Activated CD4-positive, alpha-beta T cell treated with anti-CD3 and anti-CD28 coated beads, Interleukin-2, amount 50 U/mL, for 16 hours (primary cell): ENCODE data around the gene TPCN1.
A peak's percentile ranks its signal among the peaks of the same experiment; 100 is the strongest.

Source experiments
- DNase-seq: peaks from one replicate; pipeline ENCODE4 v3.0.0-alpha.2; 2020

The TPCN1 gene

DNA sequence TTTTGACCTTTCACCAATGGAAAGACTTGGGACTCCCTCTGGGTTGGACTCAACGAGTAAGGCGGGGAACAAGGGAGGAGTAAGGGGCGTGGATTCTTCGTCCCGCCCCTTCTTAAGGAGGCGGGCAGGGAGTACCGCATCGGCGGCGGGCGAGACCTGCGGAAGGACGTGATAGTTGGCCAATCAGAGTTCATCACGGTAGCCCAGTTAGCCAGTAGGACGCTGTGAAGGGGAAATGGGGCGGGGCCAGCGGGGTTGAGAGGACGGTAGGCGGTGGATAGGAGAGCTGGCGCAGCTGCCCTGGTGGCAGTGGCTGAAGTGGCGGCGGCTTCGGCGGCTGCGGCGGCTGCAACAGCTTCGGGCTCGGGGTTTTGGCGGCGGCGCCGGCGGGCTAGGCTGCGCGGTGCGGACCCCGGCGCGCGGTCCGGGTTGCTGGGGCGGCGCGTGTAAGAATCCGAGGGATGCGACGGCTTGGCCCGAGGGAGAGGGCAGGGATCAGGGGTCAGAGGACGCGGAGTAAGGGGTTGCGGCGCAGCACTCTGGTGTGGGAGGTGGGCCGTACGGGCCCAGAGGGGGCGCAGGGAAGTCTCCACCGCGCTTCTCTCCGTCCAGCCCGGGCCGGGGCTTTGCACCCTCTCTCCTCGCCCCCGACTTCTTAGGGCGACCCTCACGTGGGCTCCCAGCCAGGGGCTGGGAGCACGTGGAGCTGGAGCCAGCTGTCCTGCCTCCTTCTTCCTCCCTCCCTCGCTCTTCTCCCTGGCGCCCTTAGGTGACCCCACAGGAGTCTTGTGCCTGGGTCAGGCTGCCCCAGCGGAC, at the start of gene TPCN1:
Gene TPCN1, plus strand, starts transcription at position 284 of the 816 bp plus-strand sequence. CDS start 5,389 bp downstream, outside the sequence.
- DNase-seq: peak; percentile 100

- no peak for DNase-seq
Measured at GRCh38 chr12:113171543-113171942, 49.7 kb upstream of the TPCN1 start.

DNA sequence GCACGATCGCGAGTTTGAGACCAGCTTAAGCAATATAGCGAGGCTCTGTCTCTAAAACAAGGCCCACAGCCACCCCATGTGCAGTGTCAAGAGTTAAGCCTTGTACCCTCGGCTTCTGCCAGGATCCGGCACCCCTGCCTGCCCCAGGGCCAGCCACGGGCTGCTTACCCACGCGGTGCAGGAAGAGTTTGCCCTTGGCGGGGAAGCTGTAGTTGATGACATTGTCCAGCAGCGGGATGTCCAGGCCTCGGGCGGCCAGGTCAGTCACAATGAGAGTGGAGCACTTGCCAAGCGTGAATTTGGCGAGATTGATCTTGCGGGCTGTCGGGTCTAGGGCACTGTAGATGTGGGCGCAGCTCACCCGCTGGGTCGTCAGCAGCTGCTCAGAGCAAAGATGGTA, 49.1 kb upstream of the TPCN1 start:
- DNase-seq: no peak

GRCh38 chr12:113173081-113173698, 48.1 kb upstream of the TPCN1 start:
- no peak for DNase-seq

DNA sequence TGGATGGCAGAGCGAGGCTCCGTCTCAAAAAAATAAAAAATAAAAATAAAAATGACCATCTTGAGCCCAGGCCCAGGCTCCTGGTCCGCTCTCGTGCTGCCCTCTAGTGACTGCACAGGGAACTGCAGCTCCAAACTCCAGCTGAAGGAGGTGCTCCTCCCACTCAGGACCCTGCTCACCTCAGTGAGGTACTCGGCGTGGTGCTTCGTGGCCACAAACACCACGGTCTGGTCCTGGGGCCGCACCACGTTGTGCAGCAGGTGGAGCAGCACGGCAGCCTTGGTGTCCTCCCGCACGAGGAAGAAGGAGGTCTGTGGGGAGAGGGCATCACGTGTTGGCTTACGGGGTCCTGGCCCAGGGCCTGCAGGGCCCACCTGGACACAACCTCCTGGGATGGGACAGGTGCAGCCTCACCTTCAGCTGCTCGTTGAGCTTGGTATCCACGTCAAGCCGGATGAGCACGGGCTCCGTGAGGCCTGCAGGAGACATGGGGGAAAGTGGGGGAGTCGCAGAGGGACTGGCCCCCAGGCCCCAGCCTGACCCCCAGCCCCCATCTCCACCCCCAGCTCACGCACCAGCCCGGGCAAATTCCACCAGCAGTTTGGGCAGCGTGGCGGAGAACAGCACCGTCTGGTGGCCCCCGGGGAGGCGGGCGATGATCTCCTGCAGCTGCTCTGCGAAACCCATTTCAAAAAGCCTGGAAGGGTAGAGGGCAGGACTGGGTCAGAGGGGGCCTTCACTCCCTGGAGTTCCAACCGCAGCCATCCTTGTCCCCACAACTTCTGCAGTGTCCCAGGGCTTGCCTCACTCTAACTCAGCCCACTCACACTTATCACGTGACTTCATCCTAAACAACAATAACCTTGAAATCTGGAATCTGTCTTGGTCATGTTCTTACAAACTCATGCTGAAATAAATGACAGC, 46.5 kb upstream of the TPCN1 start:
- peak; percentile 80 for DNase-seq

GRCh38 chr12:113179023-113179422, 42.2 kb upstream of the TPCN1 start:
- DNase-seq: no peak

DNA sequence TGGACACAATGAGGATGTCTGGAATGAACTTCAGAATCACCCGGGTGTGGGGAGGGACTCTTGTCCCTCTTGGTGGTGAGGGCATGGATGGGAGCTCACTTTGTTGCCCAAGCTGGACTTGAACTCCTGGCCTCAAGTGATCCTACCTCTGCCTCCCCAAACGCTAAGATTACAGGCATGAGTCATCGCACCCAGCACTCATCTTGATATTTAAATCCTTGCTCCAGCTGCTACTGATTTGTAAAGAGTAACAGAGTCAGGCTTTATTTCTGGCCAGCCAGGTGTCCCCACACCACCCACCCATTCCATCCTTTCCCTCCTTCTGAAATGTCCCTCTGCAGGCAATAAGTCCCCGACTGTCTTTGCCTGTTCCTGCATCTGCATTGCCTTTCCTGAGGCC, 40.9 kb upstream of the TPCN1 start:
- DNase-seq: no peak

DNA sequence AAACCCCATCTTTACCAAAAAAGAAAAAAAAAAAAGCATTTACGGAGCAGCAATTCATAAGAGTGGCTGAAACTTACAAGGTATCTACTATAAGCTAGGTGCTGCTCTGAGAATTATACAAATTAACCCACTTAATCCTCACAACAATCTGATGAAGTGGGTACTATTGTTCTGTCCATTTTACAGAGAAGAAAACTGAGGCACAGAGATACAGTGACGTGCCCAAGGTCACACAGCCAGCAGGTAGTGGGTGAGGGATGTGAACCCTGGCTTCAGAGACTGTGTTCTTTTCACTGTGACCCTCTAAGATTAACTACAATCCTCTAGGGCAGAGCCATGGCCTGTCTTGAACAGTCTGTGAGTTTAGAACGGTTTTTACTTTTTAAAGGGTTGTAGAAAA, 39.3 kb upstream of the TPCN1 start:
- DNase-seq: no peak

GRCh38 chr12:113183030-113183589, 38.2 kb upstream of the TPCN1 start:
- no peak for DNase-seq

DNA sequence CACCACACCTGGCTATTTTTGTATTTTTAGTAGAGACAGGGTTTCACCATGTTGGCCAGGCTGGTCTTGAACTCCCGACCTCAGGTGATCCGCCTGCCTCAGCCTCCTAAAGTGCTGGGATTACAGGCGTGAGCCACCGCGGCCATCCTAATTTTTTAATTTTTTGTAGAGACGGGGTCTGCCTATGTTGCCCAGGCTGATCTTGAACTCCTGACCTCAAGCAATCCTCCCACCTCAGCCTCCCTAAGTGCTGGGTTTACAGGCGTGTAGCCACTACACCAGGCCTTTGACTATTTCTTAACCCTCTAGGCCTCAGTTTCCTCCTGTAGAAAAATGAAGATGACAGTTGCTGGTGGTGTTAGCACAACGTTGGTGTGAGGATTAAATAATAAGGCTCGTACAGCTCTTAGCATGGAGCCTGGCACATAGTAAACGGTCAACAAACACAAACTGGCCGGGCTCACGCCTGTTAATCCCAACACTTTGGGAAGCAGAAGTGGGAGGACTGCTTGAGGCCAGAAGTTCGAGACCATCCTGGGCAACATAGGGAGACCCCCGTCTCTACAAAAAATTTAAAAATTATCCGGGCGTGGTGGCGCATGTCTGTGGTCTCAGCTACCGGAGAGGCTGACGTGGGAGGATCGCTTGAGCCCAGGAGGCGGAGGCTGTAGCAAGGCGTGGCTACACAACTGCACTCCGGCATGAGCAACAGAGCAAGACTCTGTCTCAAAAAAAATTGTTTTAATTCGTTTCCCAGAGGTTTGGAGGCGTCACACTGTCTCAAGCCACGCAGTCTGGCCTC, 37.0 kb upstream of the TPCN1 start:
- no peak for DNase-seq

DNA sequence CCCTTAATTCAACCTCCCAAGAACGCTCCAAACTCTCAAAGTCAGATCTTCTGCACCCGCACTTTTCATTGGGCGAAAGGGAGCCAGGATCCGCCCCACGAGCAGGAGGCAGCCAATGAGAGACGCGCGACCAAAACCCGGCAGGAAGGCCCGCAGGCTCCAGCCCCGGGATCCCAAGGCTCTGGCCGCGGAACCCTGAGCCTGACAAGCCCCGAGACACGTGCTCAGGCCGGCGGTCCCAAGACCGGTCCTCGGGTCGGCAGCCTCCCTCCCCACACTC, 36.4 kb upstream of the TPCN1 start:
- DNase-seq: peak; percentile 94

DNA sequence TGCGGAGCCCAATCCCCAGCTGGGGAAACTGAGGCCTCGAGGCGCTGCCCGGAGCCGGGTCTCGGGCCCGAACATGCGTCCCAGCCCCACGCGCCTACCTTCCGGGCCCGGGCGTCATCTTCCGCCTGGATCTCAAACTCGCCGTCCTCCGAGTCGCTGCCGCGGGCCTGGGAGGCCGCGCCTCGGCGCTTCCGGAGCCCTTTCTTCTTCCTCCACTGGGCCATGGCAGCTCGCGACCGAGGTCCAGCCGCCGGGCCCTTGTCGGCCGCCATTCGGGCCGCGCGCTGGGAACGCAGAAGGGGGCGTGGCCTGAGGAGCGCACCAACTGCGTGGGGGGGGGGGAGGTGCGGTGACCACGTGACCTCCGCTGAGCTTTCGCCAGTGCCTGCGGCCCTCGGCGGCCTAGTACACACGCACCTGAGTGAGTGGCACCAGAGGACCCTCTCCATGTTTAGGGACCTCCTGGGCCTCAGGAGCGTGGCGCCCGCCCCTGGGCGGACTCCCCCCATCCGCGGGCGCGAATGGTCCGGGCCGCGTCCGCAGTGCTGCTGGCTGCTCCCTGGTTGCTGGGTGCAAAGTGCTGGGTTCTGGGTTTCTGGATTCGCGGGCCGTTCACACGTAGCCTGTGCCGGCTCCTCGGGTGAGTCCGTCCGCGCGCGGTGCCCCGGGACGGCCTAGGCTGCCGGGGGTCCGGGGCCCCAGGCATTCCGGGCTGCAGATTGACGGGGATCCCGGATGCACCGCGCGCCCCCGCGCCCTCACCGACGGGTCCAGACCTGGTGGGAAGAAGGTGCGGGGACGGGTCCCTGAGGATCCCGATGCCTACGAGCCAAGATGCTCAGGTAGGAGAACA, 35.9 kb upstream of the TPCN1 start, which contains the start of the genes DDX54 and RITA1:
Gene DDX54, minus strand, starts transcription at position 299 of the 853 bp plus-strand sequence. Its CDS starts 27 bp downstream, at position 272.
Gene RITA1, plus strand, starts transcription at position 542 of the 853 bp plus-strand sequence. CDS start 1,026 bp downstream, outside the sequence.
- peak; percentile 85 for DNase-seq

- DNase-seq: no peak
Measured at GRCh38 chr12:113186033-113186365, 35.3 kb upstream of the TPCN1 start.

GRCh38 chr12:113186666-113187325, 34.5 kb upstream of the TPCN1 start:
- DNase-seq: no peak

- no peak for DNase-seq
Measured at GRCh38 chr12:113189361-113189760, 31.9 kb upstream of the TPCN1 start.

GRCh38 chr12:113190761-113191160, 30.5 kb upstream of the TPCN1 start:
- DNase-seq: no peak

GRCh38 chr12:113191227-113191626, 30.0 kb upstream of the TPCN1 start:
- no peak for DNase-seq

DNA sequence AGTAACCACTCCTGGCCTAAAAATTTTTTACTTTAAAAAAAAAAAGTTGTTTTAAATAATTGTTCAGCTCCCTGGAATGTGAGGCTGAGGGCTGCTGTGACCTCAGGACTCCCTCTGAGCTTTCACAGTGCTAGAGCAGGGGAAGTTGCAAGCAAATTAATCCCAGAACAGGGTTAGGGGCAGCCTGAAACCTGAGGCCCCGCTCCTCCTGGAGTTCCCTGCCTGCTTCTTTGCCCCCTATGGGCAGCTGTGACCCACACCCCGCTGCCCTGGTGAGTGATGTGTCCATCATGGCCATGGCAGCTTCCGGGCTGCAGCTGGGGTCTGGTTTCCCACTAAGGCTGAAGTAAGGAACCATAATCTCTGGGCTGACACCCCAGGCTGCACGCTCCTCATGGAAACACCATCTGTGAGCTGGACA, 26.3 kb upstream of the TPCN1 start:
- no peak for DNase-seq

DNA sequence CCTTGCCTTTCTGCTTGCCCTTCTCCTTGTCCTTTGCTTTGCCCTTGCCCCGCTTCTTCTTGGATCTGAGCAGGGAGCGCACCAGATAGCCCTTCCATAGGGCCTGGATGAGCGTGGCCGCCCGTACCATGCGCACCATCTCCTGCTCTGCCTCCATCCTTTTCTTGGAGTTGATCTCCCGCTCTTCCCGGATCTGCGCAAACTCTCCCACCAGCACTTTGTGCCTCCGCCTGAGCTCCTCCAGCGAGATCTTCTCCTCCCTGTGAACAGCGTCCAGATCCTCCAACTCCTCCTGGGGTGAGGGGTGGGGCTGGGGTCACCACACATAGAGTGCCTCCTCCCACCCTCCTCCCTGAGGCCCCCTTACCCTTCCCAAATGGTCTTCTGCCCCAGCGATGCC, 25.7 kb upstream of the TPCN1 start:
- no peak for DNase-seq

DNA sequence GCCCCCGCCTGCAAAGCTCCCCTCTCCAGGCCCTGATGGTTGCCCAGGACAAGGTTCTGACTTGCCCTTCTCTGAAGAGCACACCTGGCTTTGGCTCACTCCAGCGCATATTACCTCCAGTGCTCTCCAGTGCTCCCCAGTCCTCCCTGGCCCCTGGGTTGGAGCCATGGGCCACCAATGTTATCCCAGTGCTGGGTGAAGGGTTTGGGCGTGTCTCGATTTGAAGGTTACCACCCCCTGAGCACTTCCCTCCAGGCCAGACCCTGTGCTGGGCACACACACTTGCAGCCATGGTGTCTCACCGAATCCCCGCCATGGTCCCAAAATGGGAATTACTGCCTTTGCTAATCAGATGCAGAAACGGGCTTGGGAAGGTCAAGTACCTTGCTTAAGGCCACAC, 24.7 kb upstream of the TPCN1 start:
- no peak for DNase-seq

DNA sequence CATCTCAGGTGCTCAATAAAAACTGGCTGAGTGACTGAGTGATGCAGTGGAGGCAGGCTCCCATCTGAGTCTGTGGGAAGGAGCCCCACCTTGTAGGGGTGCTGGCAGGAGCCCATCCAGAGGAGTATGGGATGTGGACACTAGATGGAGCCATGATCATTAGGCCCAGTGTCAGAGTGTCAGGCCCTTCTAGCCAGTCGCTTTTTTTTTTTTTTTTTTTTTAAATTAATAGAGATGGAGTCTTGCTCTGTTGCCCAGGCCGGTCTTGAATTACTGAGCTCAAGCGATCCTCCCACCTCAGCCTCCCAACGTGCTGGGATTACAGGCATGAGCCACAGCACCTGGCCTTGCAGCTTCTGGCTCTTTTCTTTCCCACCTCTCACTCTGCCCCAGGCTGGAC, 24.3 kb upstream of the TPCN1 start:
- DNase-seq: peak; percentile 70
